HL-60/S4 treated with phorbol 12-myristate 13-acetate at 8.2 ng/mL for 4 days and 3 days (cell line): Measurements from ENCODE around the gene RAPGEF5.

Experiments
- in situ Hi-C: fragments of 300-500 bp; cut with MboI; formaldehyde crosslinking; loops from 2 replicates; pipeline ENCODE4 v1.15.0; 2022; ENCODE audit warnings: low sequenced_read_pairs

The RAPGEF5 gene

DNA sequence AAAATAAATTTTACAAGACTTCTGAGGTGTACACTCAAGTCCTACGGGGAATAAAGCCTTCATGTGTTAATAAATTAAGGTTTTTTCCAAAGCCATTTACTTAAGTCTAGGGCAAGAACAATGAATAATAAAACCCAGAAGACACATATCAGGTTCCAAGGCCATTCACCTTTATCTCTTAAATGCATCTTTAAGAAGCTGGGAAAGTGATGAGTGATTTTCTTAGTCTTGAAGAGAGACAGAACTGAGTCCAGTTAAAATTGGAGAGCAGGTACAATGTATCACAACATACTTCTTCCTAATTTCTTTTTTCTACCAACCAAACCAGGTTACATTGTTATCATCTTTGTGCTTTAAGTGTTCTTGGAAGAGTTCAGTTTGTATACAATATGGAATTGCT, 189.5 kb downstream of the RAPGEF5 start:
- in situ Hi-C loops = no loop called here

DNA sequence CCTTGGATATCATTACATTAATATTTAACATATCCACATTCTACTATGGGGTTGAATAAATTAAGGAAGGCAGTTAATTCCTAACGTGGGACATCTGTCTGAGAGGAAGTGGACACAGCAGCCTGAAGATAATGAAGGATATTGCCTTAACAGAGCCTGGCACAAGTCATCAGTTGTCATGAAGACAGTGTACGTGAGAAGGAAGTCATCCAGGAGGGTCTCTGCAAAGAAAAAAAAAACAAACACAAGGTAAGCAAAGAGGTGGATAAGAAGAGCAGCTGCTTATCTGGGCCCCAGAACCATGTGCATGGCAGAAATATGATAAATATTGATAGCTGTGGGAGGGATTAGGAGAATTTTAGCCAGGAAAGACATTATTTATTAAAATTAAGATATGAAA, 190.0 kb downstream of the RAPGEF5 start:
- in situ Hi-C loops = no loop called here

DNA sequence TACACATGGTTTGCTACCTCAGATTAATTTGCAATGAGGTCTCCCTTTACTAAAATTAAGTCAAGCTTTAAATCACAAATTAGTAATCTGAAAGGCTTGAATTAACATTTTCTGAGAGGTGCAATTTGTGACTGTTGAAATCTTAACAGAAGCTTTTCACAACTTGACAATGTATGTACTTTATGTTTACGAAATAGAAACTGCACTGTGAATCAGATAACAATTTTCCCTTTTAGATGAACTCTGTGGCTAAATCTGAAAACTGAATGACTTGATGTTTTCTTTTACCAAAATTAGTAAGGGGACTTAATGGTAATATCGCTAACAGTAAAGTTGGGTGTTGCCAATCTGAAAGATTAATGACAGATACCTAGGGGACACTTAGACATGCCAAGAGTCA, 197.6 kb downstream of the RAPGEF5 start:
- in situ Hi-C loops = no loop called here

DNA sequence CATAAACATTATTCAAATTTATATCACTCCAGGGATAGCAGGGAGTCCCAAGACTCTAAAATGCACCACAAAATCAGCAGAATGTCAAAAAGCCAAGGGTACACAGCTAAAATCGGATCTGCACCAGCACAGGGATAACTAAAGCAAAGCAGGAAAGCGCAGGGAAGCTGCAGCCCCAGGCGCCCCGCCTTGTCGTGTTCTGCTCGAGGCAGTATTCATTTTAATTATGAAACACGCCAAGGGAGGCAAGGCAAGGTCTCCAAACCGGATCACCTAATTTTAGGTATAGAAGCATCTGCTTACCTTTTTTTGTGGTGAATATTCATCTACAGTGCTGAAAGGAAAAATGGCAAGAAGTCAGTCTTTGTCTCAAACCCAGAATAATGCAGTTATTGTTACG, 199.4 kb downstream of the RAPGEF5 start:
- in situ Hi-C loops = no loop called here

DNA sequence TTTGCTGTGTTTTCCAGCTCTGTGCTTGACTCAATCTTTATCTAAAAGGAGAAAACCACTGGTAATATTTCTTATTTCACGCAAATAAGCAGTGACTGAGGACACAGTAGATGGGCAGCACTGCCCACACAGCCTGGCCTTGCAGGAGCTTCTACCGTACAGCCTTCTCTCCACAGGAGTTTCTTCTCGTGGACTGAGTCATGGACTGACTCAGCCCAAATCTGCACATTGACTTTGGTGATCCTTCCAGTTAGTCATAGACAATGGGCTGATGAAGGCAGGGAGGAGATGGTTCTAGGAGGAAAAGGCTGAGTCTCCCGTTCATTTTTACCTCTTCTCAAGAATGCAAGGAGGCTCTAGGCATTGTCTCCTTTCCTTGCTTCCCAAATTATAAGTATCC, 200.7 kb downstream of the RAPGEF5 start:
- in situ Hi-C loops = no loop called here

DNA sequence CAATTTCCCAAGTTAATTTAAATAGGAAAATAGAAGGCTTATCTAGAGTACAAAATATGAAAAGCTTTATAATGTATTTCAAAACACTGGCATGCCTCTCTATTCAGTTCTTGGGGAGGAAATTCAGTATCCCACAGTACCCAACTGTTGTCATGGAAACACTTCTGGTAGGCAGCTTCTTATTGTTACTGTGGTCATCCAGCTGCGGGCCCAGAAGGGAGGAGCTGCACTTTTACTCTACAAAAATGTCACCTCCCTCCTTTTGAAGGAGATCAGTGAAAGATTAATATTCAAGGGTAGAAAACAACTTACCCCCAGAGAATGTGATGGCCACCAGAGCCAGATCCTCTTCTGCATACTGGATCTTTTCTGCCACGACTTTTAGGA, 202.8 kb downstream of the RAPGEF5 start:
- in situ Hi-C loops = no loop called here

DNA sequence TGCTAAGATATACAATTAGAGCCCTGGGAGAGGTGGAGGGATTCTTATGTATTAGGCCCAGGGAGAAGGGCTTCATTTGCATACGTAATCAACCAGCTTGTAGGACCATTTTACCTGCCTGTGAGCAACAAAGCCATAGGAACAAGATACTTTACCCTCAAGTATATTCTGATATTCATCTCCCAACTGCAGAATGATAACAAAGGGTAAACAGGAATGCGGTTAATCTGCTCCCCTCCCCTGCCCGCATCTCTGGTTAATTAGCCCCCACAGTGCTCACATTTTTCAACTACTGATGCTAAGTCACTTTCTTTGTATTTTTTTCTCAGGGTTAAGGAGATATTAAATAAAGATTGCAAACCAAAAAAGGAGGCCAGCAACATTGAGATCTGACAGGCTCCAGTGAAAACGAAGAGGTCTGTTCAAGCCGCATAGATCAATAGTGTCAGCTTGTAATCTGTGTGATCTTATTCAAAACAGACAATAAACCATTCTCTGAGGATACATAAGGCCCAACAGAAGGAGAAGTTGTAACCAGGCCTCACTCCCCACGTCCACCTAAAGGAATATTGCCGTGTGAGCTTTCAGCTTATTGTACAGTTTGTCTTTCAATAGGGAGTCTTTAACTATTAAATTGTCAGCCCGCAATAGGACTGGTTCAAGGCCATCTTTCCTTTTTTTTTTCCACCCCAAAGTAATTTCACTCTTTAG, 203.4 kb downstream of the RAPGEF5 start:
- in situ Hi-C loops = no loop called here

DNA sequence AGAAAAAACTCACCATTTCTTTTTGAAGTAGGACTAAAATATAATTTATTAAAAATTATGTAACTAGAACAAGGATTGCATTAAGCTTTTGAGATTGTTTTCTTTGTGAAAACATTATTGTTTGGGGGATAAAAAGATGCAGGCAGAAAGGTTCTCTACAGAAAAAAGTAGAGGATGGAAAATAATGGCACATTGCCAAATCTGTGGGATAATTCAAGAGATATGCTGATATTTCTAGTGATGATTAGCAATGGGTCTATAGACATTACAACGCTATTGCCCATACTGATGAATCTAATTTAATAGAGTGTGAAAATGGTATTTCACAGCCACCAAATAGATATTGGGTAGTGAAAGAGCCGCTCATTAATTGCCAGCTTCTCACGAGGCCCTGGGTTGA, 204.3 kb downstream of the RAPGEF5 start:
- in situ Hi-C loops = no loop called here

DNA sequence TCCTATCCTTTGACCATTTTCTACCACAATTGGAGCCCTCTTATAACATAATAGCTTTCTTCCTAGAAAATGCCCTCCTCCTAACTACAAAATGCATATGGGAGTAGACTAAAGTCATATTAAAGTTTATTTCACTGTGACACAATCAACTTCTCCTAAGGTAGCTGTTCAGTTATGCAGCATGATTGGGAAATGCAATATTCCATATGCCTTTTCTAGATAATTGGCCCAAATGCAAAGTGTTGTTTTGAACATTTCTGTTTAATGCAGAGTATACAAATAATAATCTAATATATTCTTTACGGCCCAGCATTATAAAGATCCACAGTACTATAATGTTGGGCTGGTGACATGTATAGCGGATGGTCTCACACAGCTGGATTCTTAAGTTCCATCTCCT, 205.1 kb downstream of the RAPGEF5 start:
- in situ Hi-C loops = no loop called here

DNA sequence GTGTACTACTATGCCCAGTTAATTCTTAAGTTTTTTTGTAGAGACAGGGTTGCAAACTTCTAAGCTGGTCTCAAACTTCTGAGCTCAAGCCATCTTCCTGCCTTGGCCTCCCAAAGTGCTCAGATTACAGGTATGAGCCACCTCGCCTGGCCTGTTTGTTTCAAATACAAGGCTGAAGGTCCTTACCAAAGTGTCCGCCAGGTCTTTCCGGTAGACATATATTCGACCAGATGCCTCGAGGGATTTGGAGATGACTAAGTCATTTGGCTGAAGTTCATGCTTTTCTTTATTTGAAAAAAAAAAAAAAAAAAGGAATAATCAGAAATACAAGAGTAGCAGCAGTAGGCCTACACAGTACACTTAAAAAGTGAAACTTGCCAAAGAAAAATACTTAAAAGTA, 206.7 kb downstream of the RAPGEF5 start:
- in situ Hi-C loops = no loop called here

DNA sequence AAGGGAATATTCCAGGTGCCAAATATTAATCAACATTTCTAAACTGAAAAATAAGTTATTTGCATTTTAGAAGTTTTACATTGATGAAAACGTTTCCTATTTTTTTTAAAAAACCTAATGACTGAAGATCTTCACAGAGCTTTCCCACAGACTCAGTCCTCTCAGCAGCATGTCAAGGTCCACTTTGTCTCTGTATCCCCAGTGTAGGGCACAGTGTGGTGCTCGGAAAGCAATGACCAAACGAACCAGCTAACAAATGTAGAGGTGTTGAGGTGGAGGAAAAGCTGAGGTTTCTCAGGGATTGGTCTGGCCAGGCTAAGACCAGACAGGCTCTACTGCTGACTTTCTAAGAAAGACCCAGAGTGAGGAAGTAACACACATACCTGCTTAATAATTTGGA, 209.1 kb downstream of the RAPGEF5 start:
- in situ Hi-C loops = no loop called here

DNA sequence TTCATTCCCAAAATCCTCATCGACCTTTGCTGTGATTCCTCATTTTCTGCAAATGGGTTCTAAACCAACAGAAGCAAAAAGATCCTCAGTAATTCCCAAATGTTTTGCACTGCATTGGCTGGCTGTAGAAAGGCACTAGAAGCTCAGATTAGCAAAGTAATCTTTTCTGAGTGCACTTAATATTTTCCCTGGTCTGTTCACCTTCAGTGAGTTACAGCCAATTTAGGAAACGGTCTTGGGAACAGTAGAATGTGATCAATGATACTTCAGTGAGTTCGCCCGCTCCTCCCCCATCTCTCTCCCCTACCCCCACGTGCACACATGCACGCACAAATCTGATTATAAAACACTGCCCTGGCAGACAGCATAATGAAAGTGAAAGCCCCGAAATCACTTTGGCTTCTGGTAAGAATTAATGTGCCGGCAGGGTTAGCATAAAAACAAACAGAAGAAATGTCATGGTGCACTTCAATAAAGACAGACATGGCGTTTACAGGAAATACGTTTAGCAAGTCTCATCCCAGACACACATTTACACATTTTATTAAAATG, 209.9 kb downstream of the RAPGEF5 start:
- in situ Hi-C loops = no loop called here

DNA sequence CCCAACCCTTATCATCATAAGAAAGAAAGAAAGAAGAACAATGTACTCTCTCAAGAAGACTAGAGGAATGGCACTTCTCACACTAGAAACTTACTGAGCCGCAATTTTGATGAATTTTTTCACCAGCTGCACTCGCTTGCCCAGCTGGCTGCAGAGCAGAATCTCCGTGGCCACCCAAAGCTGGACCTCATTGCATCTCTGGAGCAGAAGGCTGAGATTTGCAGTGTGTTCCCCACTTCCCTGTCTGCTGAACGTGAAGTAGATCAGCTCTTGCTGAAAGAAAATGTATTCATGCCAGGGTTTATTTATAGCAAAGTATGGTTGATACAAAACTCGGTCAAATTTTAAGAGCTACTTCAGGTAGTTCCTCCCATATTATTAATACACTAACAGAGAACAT, 212.0 kb downstream of the RAPGEF5 start:
- in situ Hi-C loops = no loop called here

DNA sequence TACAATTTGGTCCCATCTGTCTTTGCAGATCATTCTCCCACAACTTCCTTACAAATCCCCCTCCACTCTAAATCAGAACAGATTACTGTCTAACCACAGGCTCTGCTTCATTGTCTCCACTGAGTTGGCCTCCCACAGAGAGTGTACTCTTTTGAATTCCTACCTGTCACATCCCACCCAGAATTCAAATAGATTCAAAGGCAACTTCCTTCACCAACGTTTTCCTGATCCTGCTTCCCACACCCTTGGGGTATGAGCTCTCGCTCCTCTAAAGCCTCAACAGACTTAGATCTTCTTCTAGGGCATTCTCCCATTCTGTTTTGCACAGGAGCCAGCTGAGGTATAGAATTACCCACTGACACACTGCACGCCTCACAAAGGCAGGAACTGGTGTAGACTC, 213.5 kb downstream of the RAPGEF5 start:
- in situ Hi-C loops = no loop called here

DNA sequence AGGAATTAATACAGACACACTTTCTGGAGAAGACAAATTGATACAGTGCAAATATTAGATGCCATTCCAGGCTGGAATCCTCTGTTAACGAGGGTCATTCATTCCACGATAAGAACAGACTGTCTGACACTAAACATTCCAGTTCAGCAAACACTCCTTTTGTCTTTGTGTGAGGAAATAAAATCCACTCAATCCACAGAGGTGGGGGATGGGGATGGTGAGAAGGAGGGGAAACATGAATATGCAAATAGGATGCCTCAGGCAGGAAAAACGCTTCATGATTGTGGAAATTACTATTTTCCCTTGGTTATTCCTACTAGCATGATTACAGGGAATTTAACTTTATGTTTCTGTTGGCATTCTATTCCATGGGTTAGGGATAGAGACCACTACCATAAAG, 214.4 kb downstream of the RAPGEF5 start:
- in situ Hi-C loops = no loop called here

DNA sequence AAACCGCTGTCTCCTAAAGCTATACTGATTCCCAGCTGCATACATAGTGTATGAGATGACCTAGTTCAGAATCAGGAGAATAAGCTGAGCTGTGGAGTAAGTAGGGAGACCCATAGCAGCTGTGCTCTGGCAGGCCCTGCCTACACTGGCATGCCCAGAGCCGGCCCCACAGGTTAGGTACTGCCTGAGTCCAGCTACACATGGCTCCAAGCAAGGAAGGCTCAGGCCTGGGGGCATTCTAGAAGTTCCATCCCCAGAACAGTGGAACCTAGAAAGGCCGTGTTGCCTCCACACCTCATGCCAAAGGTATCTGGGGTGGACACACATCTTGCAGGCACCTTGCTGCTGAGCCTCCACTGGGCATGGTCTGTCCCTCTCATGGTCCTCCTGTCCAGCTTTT, 215.6 kb downstream of the RAPGEF5 start:
- in situ Hi-C loops = no loop called here

DNA sequence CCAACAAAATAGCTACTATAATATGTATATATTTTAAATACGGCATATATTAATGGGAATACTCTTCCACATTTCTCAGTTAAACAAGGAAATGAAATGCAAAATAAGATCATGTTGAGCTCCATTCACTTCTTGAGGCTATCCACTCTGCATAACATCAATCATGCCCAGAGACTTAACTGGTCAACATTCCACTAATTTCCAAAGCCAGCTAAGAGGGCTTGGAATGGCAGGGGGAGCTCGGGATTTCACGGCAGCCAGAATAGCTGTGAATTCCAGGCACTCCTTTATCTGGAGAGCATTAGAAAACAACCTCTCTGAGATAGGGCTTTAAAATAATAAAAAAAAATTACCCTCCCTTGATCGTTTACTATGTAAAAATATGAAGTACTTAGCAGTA, 216.4 kb downstream of the RAPGEF5 start:
- in situ Hi-C loops = no loop called here

DNA sequence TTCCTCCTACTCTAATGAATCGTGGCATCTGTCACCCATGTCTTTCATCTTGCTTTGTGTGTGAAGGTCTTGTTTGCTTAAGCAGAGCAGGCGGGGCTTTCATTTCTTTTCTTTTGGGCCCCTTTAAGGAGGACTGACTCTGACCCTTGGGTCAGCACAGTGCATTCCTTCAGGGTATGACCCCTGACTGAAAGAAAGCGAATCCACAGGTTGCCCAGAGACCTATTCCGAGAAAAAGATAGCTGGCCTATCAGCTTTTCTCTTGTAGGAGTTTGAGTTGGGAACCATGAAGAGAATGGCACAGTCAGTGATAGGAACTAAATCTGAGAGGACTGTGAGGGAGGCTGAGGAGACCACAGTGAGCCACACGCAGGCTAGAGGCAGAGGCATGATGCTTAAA, 218.1 kb downstream of the RAPGEF5 start:
- in situ Hi-C loops = no loop called here

DNA sequence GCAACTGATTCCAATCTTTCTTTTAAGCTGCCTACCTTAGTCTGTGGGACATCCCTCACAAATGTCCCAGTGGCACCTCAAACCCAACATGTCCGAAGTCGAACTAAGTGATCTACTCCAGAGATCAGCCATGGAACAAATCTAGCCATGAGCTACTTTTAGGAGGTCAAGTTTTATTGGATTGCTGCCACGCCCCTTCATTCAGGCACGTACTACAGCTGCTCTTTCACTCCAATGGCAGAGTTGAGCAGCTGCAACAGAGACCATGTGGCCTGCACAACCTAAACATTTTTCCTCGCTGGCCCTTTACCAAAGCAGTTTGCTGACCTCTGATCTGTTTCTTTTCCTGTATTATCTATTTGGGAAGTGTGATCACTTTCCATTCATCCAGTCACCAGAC, 218.8 kb downstream of the RAPGEF5 start:
- in situ Hi-C loops = no loop called here

DNA sequence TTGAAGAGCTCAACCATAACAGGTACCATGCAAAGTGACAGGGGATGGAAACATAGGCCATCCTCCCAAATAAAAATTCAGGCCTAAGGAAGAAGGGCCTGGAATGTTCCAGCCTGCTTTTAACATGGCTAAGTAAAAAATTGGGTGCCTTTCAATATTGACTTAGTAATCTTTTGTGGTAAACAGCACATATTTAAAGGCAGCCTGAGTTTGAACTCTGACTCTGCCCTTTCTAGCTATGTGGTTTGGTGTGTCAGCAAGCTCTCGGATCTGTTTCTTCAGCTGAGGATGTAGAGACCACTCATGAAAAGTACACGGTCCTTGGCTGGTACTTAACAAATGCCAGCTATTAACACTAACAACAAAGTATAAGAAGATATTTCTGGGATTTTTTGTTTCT, 219.5 kb downstream of the RAPGEF5 start:
- in situ Hi-C loops = no loop called here

DNA sequence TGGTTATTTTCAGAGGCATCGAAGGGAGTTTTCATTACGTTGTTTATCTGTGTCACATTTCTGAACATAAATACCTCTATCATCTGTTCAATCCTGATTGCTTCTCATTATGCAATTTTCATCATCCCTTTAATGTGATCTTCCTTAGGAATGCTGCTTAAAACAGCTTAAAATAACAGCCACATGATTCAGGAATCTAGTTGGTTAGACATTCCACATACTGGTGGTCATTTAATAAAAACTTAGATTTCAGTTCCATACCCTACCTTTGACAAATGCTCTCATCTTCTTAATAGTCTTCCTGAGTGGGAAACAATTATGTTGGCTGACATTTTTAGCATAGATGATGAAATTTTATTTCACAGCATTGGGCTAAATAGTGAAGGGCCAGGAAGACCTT, 219.9 kb downstream of the RAPGEF5 start:
- in situ Hi-C loops = no loop called here

DNA sequence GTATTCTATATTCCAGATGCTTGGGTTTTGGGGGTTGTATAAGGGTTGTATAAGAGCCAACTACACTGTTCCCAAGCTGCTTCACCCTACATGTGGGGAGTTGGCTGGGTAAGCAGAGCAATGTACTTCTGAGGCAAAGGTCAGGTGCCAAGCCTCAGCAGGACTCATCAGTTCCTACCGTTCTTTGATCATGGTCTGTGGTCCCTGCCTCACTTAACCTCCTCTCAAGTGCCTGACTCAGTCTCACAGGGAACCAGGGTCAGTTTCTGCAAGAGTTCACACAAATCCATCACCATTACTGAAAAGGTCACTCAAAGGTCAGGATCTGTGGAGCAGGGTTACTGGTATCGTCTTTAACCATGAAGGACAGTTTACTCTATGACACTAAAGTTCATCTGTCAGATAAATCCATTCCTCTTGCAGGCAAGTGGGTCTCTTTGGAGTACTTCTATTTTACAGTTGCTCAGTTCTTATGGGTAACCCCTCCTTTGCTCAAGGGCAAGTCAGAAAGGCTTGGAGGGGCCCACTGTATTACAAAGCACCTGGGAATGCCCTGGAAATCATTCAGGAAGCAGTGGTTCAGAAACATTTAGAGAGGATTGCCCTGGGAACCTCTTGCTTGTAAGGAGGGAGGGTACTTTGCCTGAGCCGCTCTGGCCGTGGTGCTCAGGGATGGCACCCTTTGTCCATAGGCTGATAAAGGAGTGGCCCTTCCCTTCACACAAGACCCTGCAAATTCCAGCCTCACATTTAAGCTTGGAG, 227.0 kb downstream of the RAPGEF5 start:
- in situ Hi-C loops = no loop called here
